H9 (cell line): ENCODE data around the gene CCDC33. TPM values are rescaled to one million over a fixed set of nuclear protein-coding genes. Genes with fewer than 3 reads are reported as not detected.

Experiments used
- DNase-seq: peaks from one replicate; pipeline ENCODE4 v3.0.0-alpha.2; 2017
- H2AFZ ChIP-seq: one replicate; pipeline ENCODE4 v1.6.1; 2013; ENCODE audit warnings: mild to moderate bottlenecking, low read length, control low read depth, moderate library complexity
- H2AK5ac ChIP-seq: 2 replicates; pipeline ENCODE4 v1.6.1; 2013; ENCODE audit warnings: low read length, control low read depth, mixed read lengths; ENCODE audit not compliant: insufficient read length
- H2BK120ac ChIP-seq: one replicate; pipeline ENCODE4 v1.6.1; 2013; ENCODE audit warnings: low read depth, mild to moderate bottlenecking, low read length, control low read depth, inconsistent platforms; ENCODE audit not compliant: poor library complexity, severe bottlenecking
- H2BK12ac ChIP-seq: 2 replicates; pipeline ENCODE4 v1.6.1; 2013; ENCODE audit warnings: low read length, control low read depth, mixed read lengths, low read depth; ENCODE audit not compliant: insufficient read length
- H2BK15ac ChIP-seq: 2 replicates; pipeline ENCODE4 v1.6.1; 2013; ENCODE audit warnings: low read depth, low read length, control low read depth
- H2BK20ac ChIP-seq: one replicate; pipeline ENCODE4 v1.6.1; 2013; ENCODE audit warnings: low read depth, mild to moderate bottlenecking, low read length, control low read depth, inconsistent platforms; ENCODE audit not compliant: poor library complexity, severe bottlenecking
- H2BK5ac ChIP-seq: 2 replicates; pipeline ENCODE4 v1.6.1; 2013; ENCODE audit warnings: low read length, control low read depth, mixed read lengths; ENCODE audit not compliant: insufficient read length
- H3K14ac ChIP-seq: 2 replicates; pipeline ENCODE4 v1.6.1; 2013; ENCODE audit warnings: low read length, control low read depth; ENCODE audit not compliant: insufficient read depth
- H3K18ac ChIP-seq: 2 replicates; pipeline ENCODE4 v1.6.1; 2013; ENCODE audit warnings: low read depth, mild to moderate bottlenecking, mixed read lengths, low read length, control low read depth; ENCODE audit not compliant: insufficient read length
- H3K23ac ChIP-seq: 2 replicates; pipeline ENCODE4 v1.6.1; 2013; ENCODE audit warnings: low read length, control low read depth, mixed read lengths, low read depth; ENCODE audit not compliant: insufficient read length
- H3K23me2 ChIP-seq: 2 replicates; pipeline ENCODE4 v1.6.1; 2013; ENCODE audit warnings: low read depth, mild to moderate bottlenecking, mixed read lengths, low read length, control low read depth; ENCODE audit not compliant: insufficient read length, poor library complexity, severe bottlenecking
- H3K27ac ChIP-seq: 2 replicates; pipeline ENCODE4 v1.5.1; 2013; ENCODE audit warnings: low read length, control low read depth, mixed read lengths, low read depth; ENCODE audit not compliant: insufficient read length
- H3K27me3 ChIP-seq: 2 replicates; pipeline ENCODE4 v1.6.1; 2013; ENCODE audit warnings: low read length, control low read depth, inconsistent platforms; ENCODE audit not compliant: insufficient read depth
- H3K4ac ChIP-seq: 2 replicates; pipeline ENCODE4 v1.6.1; 2013; ENCODE audit warnings: low read depth, mild to moderate bottlenecking, control low read depth, inconsistent platforms, low read length, moderate library complexity
- H3K4me1 ChIP-seq: 2 replicates; pipeline ENCODE4 v1.6.1; 2013; ENCODE audit warnings: low read length, control low read depth, inconsistent platforms; ENCODE audit not compliant: insufficient read depth
- H3K4me2 ChIP-seq: 2 replicates; pipeline ENCODE4 v1.6.1; 2013; ENCODE audit warnings: low read length, control low read depth, mixed read lengths; ENCODE audit not compliant: insufficient read length, insufficient read depth
- H3K56ac ChIP-seq: 2 replicates; pipeline ENCODE4 v1.6.1; 2013; ENCODE audit warnings: low read depth, mild to moderate bottlenecking, mixed read lengths, low read length, control low read depth; ENCODE audit not compliant: insufficient read length
- H3K79me1 ChIP-seq: 2 replicates; pipeline ENCODE4 v1.6.1; 2013; ENCODE audit warnings: low read depth, mild to moderate bottlenecking, moderate library complexity, low read length, control low read depth, inconsistent platforms; ENCODE audit not compliant: insufficient read depth, poor library complexity, severe bottlenecking
- H3K79me2 ChIP-seq: 2 replicates; pipeline ENCODE4 v1.6.1; 2013; ENCODE audit warnings: low read length, control low read depth, inconsistent platforms; ENCODE audit not compliant: insufficient read depth
- H3K9ac ChIP-seq: 2 replicates; pipeline ENCODE4 v1.6.1; 2013; ENCODE audit warnings: low read length, control low read depth, mixed read lengths; ENCODE audit not compliant: insufficient read length; ENCODE audit errors: extremely low read depth
- H3K9me3 ChIP-seq: one replicate; pipeline ENCODE4 v1.6.1; 2013; ENCODE audit warnings: low read depth, low read length, inconsistent platforms; ENCODE audit not compliant: control insufficient read depth
- H3T11ph ChIP-seq: one replicate; pipeline ENCODE4 v1.6.1; 2013; ENCODE audit warnings: mild to moderate bottlenecking, low read length, control low read depth, inconsistent platforms
- H4K20me1 ChIP-seq: one replicate; pipeline ENCODE4 v1.6.1; 2013; ENCODE audit not compliant: control insufficient read depth, insufficient read length, insufficient read depth
- H4K5ac ChIP-seq: 2 replicates; pipeline ENCODE4 v1.6.1; 2013; ENCODE audit warnings: low read depth, mild to moderate bottlenecking, mixed read lengths, low read length, control low read depth; ENCODE audit not compliant: insufficient read length
- H4K8ac ChIP-seq: replicated peaks from 2 replicates; pipeline ENCODE4 v1.6.1; 2013; ENCODE audit warnings: low read length, control low read depth, mixed read lengths, low read depth; ENCODE audit not compliant: insufficient read length
- H4K91ac ChIP-seq: 2 replicates; pipeline ENCODE4 v1.6.1; 2013; ENCODE audit warnings: low read depth, mild to moderate bottlenecking, moderate library complexity, mixed read lengths, low read length, control low read depth; ENCODE audit not compliant: insufficient read length
- H3K27ac Mint-ChIP-seq, 3 experiments: 2 replicates in 2 of 3; 3 replicates in 1 of 3; pipeline ENCODE4 v1.8.0; 2020 to 2021; ENCODE audit warnings: mixed read lengths in 3 of 3, mild to moderate bottlenecking in 1 of 3, moderate library complexity in 1 of 3
- H3K27me3 Mint-ChIP-seq: 2 replicates; pipeline ENCODE4 v1.8.0; 2021; ENCODE audit warnings: low read depth, mild to moderate bottlenecking, moderate library complexity, mixed read lengths
- H3K36me3 Mint-ChIP-seq, 3 experiments: 2 replicates in 2 of 3; 3 replicates in 1 of 3; pipeline ENCODE4 v1.8.0; 2020 to 2021; ENCODE audit warnings: low read depth in 3 of 3, mixed read lengths in 3 of 3; ENCODE audit not compliant: insufficient read depth in 1 of 3
- H3K4me1 Mint-ChIP-seq, 2 experiments: 2 replicates each; pipeline ENCODE4 v1.8.0; 2020; ENCODE audit warnings: mixed read lengths in 2 of 2
- H3K4me3 Mint-ChIP-seq, 2 experiments: 2 replicates in 1 of 2; 3 replicates in 1 of 2; pipeline ENCODE4 v1.8.0; 2020 to 2021; ENCODE audit warnings: mild to moderate bottlenecking in 2 of 2, mixed read lengths in 2 of 2, moderate library complexity in 1 of 2
- H3K9me3 Mint-ChIP-seq, 2 experiments: 2 replicates in 1 of 2; 3 replicates in 1 of 2; pipeline ENCODE4 v1.8.0; 2020; ENCODE audit warnings: mild to moderate bottlenecking in 2 of 2, mixed read lengths in 2 of 2, moderate library complexity in 1 of 2
- WGBS: extraction: QIAGEN DNeasy Blood & Tissue Kit; methylation state at CpG from one replicate; pipeline ENCODE4 v1.1.7; 2013; ENCODE audit warnings: missing lambda C conversion rate, low lambda C conversion rate, mixed read lengths; ENCODE audit not compliant: insufficient read length; ENCODE audit errors: extremely low coverage; 5-methylcytosine and 5-hydroxymethylcytosine counted together
- total RNA-seq: library from RNA; stranded (reverse); gene quantifications from 2 replicates; pipeline ENCODE4 v1.2.1, GENCODE V29; 2021
- TF ChIP-seq, protein P1 (sequence below): fragments of 200-600 bp; sonication (generic); conservative IDR thresholded peaks from 3 replicates; pipeline ENCODE4 v1.8.0; 2021; ENCODE audit warnings: antibody characterized with exemption, mild to moderate bottlenecking

CCDC33 gene
- total RNA-seq, 1 experiment from 2014 or later, result 4.6 TPM

GRCh38 chr15:74370471-74370870, 134.3 kb downstream of the CCDC33 start:
- no peak overlapping the region for H3K27ac Mint-ChIP-seq
- Histone ChIP-seq H4K8ac (no peak overlapping the region), H3K4me1 (no peaks in the 10 kb centered on the region; the same call in 1 of the 2 replicates), H3K18ac (no peak overlapping the region), H2AK5ac (no peak overlapping the region), H2BK12ac (no peak overlapping the region), H2AFZ (no peak overlapping the region), H4K91ac (no peak overlapping the region), H2BK20ac (no peak overlapping the region), H3K79me1 (no peaks in the 10 kb centered on the region), H2BK15ac (no peak overlapping the region), H3K9ac (no peak overlapping the region), H3T11ph (no peak overlapping the region), H4K20me1 (no peaks in the 10 kb centered on the region), H3K23me2 (peaks cover 18% of the 10 kb centered on the region), H3K23ac (no peak overlapping the region), H3K79me2 (no peaks in the 10 kb centered on the region), H3K14ac (no peak overlapping the region), H2BK120ac (no peak overlapping the region), H3K4me2 (no peak overlapping the region), H3K4ac (no peak overlapping the region), H3K27me3 (no peaks in the 10 kb centered on the region; the same call in 1 of the 2 replicates), H3K9me3 (no peaks in the 10 kb centered on the region), H2BK5ac (no peak overlapping the region), H4K5ac (no peak overlapping the region), H3K27ac (no peak overlapping the region), H3K56ac (no peak overlapping the region)
- DNase-seq, result no peak
- TF ChIP-seq, protein P1, sequence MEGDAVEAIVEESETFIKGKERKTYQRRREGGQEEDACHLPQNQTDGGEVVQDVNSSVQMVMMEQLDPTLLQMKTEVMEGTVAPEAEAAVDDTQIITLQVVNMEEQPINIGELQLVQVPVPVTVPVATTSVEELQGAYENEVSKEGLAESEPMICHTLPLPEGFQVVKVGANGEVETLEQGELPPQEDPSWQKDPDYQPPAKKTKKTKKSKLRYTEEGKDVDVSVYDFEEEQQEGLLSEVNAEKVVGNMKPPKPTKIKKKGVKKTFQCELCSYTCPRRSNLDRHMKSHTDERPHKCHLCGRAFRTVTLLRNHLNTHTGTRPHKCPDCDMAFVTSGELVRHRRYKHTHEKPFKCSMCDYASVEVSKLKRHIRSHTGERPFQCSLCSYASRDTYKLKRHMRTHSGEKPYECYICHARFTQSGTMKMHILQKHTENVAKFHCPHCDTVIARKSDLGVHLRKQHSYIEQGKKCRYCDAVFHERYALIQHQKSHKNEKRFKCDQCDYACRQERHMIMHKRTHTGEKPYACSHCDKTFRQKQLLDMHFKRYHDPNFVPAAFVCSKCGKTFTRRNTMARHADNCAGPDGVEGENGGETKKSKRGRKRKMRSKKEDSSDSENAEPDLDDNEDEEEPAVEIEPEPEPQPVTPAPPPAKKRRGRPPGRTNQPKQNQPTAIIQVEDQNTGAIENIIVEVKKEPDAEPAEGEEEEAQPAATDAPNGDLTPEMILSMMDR, result no peak
- H3K4me3 Mint-ChIP-seq, result no peak overlapping the region
- no peaks in the 10 kb centered on the region for H3K9me3 Mint-ChIP-seq
- H3K36me3 Mint-ChIP-seq, result no peaks in the 10 kb centered on the region
- no CpG with 5 or more reads among the region's 5 CpGs for WGBS
- H3K4me1 Mint-ChIP-seq, result peaks cover 15 to 16% of the 10 kb centered on the region in 2 experiments
- peaks cover 42% of the 10 kb centered on the region for H3K27me3 Mint-ChIP-seq
